ENCODE results near the gene FMNL2.

The FMNL2 gene

GRCh38 chr2:152508446-152508845 is 173.5 kb downstream of the FMNL2 start:
- H3K4me3 ChIP-seq (replicated peaks; ENCODE audit: low read depth, low read length): no peak overlapping the region
- DNase-seq (ENCODE audit: low read depth): peak; percentile 71
- TF ChIP-seq CTCF (IDR thresholded peaks at IDR 0.05; ENCODE audit: low read length, missing control alignments): no peak

GRCh38 chr2:152509772-152510491 is 175.0 kb downstream of the FMNL2 start:
- no peak for TF ChIP-seq CTCF (IDR thresholded peaks at IDR 0.05; ENCODE audit: low read length, missing control alignments)
- H3K4me3 ChIP-seq (replicated peaks; ENCODE audit: low read depth, low read length): no peak overlapping the region
- no peak for DNase-seq (ENCODE audit: low read depth)

- TF ChIP-seq CTCF (IDR thresholded peaks at IDR 0.05; ENCODE audit: low read length, missing control alignments): no peak
- no peak overlapping the region for H3K4me3 ChIP-seq (replicated peaks; ENCODE audit: low read depth, low read length)
- no peak for DNase-seq (ENCODE audit: low read depth)
These were observed 175.6 kb downstream of the FMNL2 start for GRCh38 chr2:152510621-152511020.

GRCh38 chr2:152511981-152512380 is 177.0 kb downstream of the FMNL2 start:
- no peak for TF ChIP-seq CTCF (IDR thresholded peaks at IDR 0.05; ENCODE audit: low read length, missing control alignments)
- no peak overlapping the region for H3K4me3 ChIP-seq (replicated peaks; ENCODE audit: low read depth, low read length)
- no peak for DNase-seq (ENCODE audit: low read depth)

GRCh38 chr2:152513029-152513428 is 178.1 kb downstream of the FMNL2 start:
- no peak for DNase-seq (ENCODE audit: low read depth)
- H3K4me3 ChIP-seq (replicated peaks; ENCODE audit: low read depth, low read length): no peak overlapping the region
- TF ChIP-seq CTCF (IDR thresholded peaks at IDR 0.05; ENCODE audit: low read length, missing control alignments): no peak

GRCh38 chr2:152513681-152514080 is 178.7 kb downstream of the FMNL2 start:
- H3K4me3 ChIP-seq (replicated peaks; ENCODE audit: low read depth, low read length): no peak overlapping the region
- no peak for TF ChIP-seq CTCF (IDR thresholded peaks at IDR 0.05; ENCODE audit: low read length, missing control alignments)
- DNase-seq (ENCODE audit: low read depth): peak; percentile 64

GRCh38 chr2:152518034-152518433 is 183.1 kb downstream of the FMNL2 start:
- no peak overlapping the region for H3K4me3 ChIP-seq (replicated peaks; ENCODE audit: low read depth, low read length)

More at GRCh38 chr2:152518034-152518433, 183.1 kb downstream of the FMNL2 start:
- DNase-seq (ENCODE audit: low read depth): no peak
- no peak for TF ChIP-seq CTCF (IDR thresholded peaks at IDR 0.05; ENCODE audit: low read length, missing control alignments)

Data from fibroblast of pulmonary artery (primary cell).